K562 (cell line): ENCODE data around the gene IMPACT. TPM values are rescaled to one million over a fixed set of nuclear protein-coding genes. Genes with fewer than 3 reads are reported as not detected.
A peak's percentile ranks its signal among the peaks of the same experiment; 100 is the strongest.

ENCODE experiments used
- CBX3 ChIP-seq, 2 experiments: IDR thresholded peaks; 1 replicate in 1 of 2; 2 replicates in 1 of 2; pipeline ENCODE4 v1.6.1; 2012; ENCODE audit warnings: inconsistent platforms in 2 of 2, low read length in 2 of 2, borderline replicate concordance in 1 of 2, control low read depth in 1 of 2
- DMBX1 ChIP-seq: fragments of 250-450 bp; sonication (Bioruptor Pico); IDR thresholded peaks from 2 replicates; pipeline ENCODE4 v1.8.0; 2022; ENCODE audit warnings: inconsistent platforms, mild to moderate bottlenecking, moderate library complexity, borderline replicate concordance
- SRSF1 ChIP-seq: fragments of 200-400 bp; formaldehyde crosslinking; IDR thresholded peaks from 2 replicates; pipeline ENCODE4 v1.6.1; 2017; ENCODE audit warnings: mild to moderate bottlenecking, low read depth, low read length, moderate library complexity
- ZNF431 ChIP-seq: sonication (generic); formaldehyde crosslinking; IDR thresholded peaks from 2 replicates; pipeline ENCODE4 v1.8.0; 2022; ENCODE audit warnings: mild to moderate bottlenecking, missing genetic modification reagents
- ZNF561 ChIP-seq: fragments of 450-650 bp; formaldehyde crosslinking; conservative IDR thresholded peaks from 2 replicates; pipeline ENCODE4 v1.4.0; 2020; ENCODE audit warnings: mild to moderate bottlenecking, moderate library complexity
- ZNF668 ChIP-seq: fragments of 250-450 bp; sonication (Bioruptor Pico); IDR thresholded peaks from 2 replicates; pipeline ENCODE4 v1.8.0; 2022; ENCODE audit warnings: mild to moderate bottlenecking, inconsistent platforms
- polyA plus RNA-seq, 8 experiments: library from polyadenylated mRNA; depleted of rRNA in 4 of 8; stranded (reverse) in 5 of 8; unstranded in 3 of 8; fragments of >200 nt; fragmentation: Nextera tagmentation in 2 of 8; fragmentation: Illumina TruSeq in 1 of 8; extraction: Ambion mirVana in 2 of 8; extraction: Trizol in 1 of 8; gene quantifications; 2 replicates each; pipeline versions ENCODE4 v1.2.1 to v1.2.3, GENCODE V29; 2011 to 2014; ENCODE audit warnings: inconsistent platforms in 1 of 8, missing spikeins in 1 of 8
- total RNA-seq, 7 experiments: library from RNA; depleted of rRNA in 6 of 7; stranded (reverse); fragments of >200 nt in 6 of 7; fragmentation: Illumina TruSeq in 2 of 7; extraction: Trizol in 2 of 7; gene quantifications; 2 replicates each; pipeline versions ENCODE4 v1.2.1 to v1.2.3, GENCODE V29; 2011 to 2021; ENCODE audit warnings: low replicate concordance in 1 of 7
- TF ChIP-seq, protein P1 (sequence below): fragments of 250-450 bp; sonication (Bioruptor Pico); IDR thresholded peaks from 2 replicates; pipeline ENCODE4 v1.4.0; 2020; ENCODE audit warnings: mild to moderate bottlenecking
- TF ChIP-seq, protein P2 (sequence below): sonication (generic); formaldehyde crosslinking; IDR thresholded peaks from 2 replicates; pipeline ENCODE4 v1.9.0; 2022; ENCODE audit warnings: mild to moderate bottlenecking, missing genetic modification reagents
- TF ChIP-seq, protein P3 (sequence below): fragments of 200-800 bp; sonication (Bioruptor generic); IDR thresholded peaks from 2 replicates; pipeline ENCODE4 v1.6.1; 2017; ENCODE audit warnings: missing genetic modification characterization, missing compliant biosample characterization
- TF ChIP-seq, protein P4 (sequence below): fragments of 450-650 bp; IDR thresholded peaks from 2 replicates; pipeline ENCODE4 v1.6.1; 2016

Gene IMPACT
- total and polyA plus RNA-seq, 9 of the 15 experiments (the other 6 are each of a cell fraction or from before 2014, with no cell fraction given): 4.7 to 7.6 (median 5.8) TPM

DNA sequence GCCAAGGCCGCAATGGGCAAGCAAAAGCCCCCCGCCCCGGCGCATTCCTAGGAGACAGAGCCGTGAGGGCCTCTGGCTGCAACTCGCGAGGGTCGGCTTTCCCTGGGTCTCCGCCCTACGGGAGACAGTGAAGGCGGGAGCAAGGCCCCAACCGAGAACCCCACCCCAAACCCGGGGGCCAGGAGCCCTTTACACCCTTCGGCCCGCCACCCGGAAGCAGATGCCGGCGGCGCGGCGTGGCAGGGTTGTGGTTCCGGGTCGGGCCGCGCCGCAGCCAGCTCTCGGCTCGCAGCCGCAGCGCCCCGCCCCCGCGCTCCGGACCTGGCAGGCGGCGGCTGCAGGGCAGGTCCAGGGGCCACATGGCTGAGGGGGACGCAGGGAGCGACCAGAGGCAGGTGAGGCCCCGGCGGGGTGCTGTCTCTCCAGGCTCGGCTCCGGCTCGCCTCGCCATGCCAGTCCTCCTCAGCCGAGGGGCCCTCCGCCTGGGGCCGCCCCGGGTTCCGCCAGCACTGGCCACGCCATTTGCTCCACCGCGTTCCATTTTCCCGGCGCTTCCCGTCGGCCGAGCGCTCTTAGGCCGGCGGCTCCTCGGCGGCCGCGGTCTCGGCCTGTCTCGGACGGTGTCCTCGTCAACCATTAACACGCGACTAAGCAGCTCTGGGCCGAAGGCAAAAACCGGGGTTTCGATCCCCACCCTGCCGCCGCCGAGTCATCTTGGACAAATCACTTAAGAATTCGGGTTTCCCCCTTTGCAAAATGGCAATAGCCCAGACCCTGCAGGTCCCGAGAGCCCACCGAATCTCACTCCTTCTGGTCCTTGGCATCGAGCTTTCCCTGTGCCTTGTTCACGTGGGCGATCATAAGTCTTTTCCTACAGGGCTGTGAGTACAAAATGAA lies at the start of gene IMPACT (continued):
- TF ChIP-seq, protein P1, sequence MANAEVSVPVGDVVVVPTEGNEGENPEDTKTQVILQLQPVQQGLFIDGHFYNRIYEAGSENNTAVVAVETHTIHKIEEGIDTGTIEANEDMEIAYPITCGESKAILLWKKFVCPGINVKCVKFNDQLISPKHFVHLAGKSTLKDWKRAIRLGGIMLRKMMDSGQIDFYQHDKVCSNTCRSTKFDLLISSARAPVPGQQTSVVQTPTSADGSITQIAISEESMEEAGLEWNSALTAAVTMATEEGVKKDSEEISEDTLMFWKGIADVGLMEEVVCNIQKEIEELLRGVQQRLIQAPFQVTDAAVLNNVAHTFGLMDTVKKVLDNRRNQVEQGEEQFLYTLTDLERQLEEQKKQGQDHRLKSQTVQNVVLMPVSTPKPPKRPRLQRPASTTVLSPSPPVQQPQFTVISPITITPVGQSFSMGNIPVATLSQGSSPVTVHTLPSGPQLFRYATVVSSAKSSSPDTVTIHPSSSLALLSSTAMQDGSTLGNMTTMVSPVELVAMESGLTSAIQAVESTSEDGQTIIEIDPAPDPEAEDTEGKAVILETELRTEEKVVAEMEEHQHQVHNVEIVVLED (CRISPR knock-in tag): peak; percentile 89
- TF ChIP-seq SRSF1: peak; percentile 97
- TF ChIP-seq ZNF431 (CRISPR knock-in tag): peak; percentile 50; the same call in 1 of the 2 replicates
- TF ChIP-seq CBX3 (IDR thresholded peaks at IDR 0.05; ENCODE audit: borderline replicate concordance in 1 of 2, low read length in 2 of 2): peak in 1 of 2 experiments; percentile 73; a peak in 1 of 3 replicates
- 0 out of 2 replicates have a peak, but pooled peaks have one; percentile 55 for TF ChIP-seq ZNF561 (CRISPR knock-in tag)
- TF ChIP-seq ZNF668 (CRISPR knock-in tag): peak; percentile 82; the same call in 1 of the 2 replicates
- TF ChIP-seq, protein P2, sequence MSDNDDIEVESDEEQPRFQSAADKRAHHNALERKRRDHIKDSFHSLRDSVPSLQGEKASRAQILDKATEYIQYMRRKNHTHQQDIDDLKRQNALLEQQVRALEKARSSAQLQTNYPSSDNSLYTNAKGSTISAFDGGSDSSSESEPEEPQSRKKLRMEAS (CRISPR knock-in tag): peak; percentile 69
- peak; percentile 94 for TF ChIP-seq DMBX1 (CRISPR knock-in tag)
- TF ChIP-seq, protein P3, sequence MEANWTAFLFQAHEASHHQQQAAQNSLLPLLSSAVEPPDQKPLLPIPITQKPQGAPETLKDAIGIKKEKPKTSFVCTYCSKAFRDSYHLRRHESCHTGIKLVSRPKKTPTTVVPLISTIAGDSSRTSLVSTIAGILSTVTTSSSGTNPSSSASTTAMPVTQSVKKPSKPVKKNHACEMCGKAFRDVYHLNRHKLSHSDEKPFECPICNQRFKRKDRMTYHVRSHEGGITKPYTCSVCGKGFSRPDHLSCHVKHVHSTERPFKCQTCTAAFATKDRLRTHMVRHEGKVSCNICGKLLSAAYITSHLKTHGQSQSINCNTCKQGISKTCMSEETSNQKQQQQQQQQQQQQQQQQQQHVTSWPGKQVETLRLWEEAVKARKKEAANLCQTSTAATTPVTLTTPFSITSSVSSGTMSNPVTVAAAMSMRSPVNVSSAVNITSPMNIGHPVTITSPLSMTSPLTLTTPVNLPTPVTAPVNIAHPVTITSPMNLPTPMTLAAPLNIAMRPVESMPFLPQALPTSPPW (CRISPR knock-in tag): peak; percentile 70
- TF ChIP-seq, protein P4, sequence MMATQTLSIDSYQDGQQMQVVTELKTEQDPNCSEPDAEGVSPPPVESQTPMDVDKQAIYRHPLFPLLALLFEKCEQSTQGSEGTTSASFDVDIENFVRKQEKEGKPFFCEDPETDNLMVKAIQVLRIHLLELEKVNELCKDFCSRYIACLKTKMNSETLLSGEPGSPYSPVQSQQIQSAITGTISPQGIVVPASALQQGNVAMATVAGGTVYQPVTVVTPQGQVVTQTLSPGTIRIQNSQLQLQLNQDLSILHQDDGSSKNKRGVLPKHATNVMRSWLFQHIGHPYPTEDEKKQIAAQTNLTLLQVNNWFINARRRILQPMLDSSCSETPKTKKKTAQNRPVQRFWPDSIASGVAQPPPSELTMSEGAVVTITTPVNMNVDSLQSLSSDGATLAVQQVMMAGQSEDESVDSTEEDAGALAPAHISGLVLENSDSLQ: peak; percentile 38; the same call in 1 of the 2 replicates
